ENCODE data around the gene TTC17. TPM values are rescaled to one million over a fixed set of nuclear protein-coding genes. Genes with fewer than 3 reads are reported as not detected.

Gene TTC17
- total RNA-seq, 1 experiment from 2014 or later: 175 TPM

DNA sequence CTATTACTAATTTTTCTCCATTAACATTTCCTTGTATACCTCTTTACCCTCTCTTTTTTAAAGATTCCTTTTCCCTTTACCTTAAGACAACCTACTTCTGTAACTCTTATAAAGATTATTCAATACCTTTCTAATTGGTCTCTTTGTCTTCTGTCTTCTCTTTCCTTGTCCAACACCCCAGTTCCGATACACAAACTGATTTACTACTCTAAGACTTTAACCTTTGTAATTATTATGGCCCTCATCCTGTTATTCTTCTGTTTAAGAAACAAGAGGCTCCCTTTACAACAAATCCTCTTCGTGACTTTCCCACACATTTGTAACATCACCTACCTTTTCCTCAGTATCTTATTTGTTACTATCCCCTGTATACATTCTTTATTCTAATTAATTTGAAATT, 81.8 kb downstream of the TTC17 start:
- no TSS peak for BruUV-seq (replicated peaks)
- H3K4me3 ChIP-seq (ENCODE audit: low read depth, low read length, poor library complexity, severe bottlenecking): no peak overlapping the region
- peaks cover 64% of the 10 kb centered on the region for H3K36me3 ChIP-seq (ENCODE audit: insufficient read depth, low read length, poor library complexity, severe bottlenecking)
- no peaks in the 10 kb centered on the region for H3K27me3 ChIP-seq (replicated peaks; ENCODE audit: insufficient read depth, low read depth, low read length, poor library complexity)
- no peak for DNase-seq (ENCODE audit: low spot score)
- ChIA-PET POLR2A (ENCODE audit: low non-redundant PET) (no interaction called here), CTCF (no interaction called here)
- H3K4me1 ChIP-seq (ENCODE audit: insufficient read depth, low read length, poor library complexity, severe bottlenecking): no peaks in the 10 kb centered on the region
- intact Hi-C loops (cut with micrococcal nuclease; ENCODE audit: unreplicated experiment): no loop called here
- H3K27ac ChIP-seq (ENCODE audit: low read depth, low read length, poor library complexity, severe bottlenecking): no peak overlapping the region
- H3K9me3 ChIP-seq (ENCODE audit: low read depth, low read length, poor library complexity, severe bottlenecking): no peaks in the 10 kb centered on the region
- TF ChIP-seq, protein P1, sequence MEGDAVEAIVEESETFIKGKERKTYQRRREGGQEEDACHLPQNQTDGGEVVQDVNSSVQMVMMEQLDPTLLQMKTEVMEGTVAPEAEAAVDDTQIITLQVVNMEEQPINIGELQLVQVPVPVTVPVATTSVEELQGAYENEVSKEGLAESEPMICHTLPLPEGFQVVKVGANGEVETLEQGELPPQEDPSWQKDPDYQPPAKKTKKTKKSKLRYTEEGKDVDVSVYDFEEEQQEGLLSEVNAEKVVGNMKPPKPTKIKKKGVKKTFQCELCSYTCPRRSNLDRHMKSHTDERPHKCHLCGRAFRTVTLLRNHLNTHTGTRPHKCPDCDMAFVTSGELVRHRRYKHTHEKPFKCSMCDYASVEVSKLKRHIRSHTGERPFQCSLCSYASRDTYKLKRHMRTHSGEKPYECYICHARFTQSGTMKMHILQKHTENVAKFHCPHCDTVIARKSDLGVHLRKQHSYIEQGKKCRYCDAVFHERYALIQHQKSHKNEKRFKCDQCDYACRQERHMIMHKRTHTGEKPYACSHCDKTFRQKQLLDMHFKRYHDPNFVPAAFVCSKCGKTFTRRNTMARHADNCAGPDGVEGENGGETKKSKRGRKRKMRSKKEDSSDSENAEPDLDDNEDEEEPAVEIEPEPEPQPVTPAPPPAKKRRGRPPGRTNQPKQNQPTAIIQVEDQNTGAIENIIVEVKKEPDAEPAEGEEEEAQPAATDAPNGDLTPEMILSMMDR (conservative IDR thresholded peaks at IDR 0.05; ENCODE audit: low read depth, low read length): no peak
- no peak for TF ChIP-seq EZH2 (IDR thresholded peaks at IDR 0.05; ENCODE audit: borderline replicate concordance, low read depth, low read length, poor library complexity, severe bottlenecking)

DNA sequence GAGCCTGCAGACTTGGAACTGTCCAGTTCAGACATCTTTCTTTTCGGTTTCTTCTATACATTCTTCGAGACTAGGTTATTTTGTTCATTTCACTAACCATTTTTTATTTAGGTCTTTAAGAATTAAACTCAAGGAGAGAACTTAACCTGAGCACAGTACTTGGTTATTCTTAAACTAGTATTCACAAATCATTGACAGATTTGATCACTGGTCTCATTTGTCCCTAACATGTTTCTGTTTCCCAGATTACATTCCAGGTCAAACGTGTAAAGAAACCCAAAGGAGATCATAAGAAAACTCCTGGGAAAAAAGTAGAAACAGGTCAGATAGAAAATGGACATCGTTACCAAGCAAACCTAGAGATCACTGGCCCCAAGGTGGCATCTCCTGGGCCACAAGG, 85.1 kb downstream of the TTC17 start:
- no peaks in the 10 kb centered on the region for H3K4me1 ChIP-seq (ENCODE audit: insufficient read depth, low read length, poor library complexity, severe bottlenecking)
- TF ChIP-seq, protein P1 (conservative IDR thresholded peaks at IDR 0.05; ENCODE audit: low read depth, low read length): no peak
- TF ChIP-seq EZH2 (IDR thresholded peaks at IDR 0.05; ENCODE audit: borderline replicate concordance, low read depth, low read length, poor library complexity, severe bottlenecking): no peak
- intact Hi-C loops (cut with micrococcal nuclease; ENCODE audit: unreplicated experiment): no loop called here
- POLR2A ChIA-PET (ENCODE audit: low non-redundant PET): no interaction called here
- DNase-seq (ENCODE audit: low spot score): no peak
- H3K9me3 ChIP-seq (ENCODE audit: low read depth, low read length, poor library complexity, severe bottlenecking): no peaks in the 10 kb centered on the region
- peaks cover 81% of the 10 kb centered on the region for H3K36me3 ChIP-seq (ENCODE audit: insufficient read depth, low read length, poor library complexity, severe bottlenecking)
- H3K4me3 ChIP-seq (ENCODE audit: low read depth, low read length, poor library complexity, severe bottlenecking): no peak overlapping the region
- BruUV-seq (replicated peaks): no TSS peak
- no peak overlapping the region for H3K27ac ChIP-seq (ENCODE audit: low read depth, low read length, poor library complexity, severe bottlenecking)
- no peaks in the 10 kb centered on the region for H3K27me3 ChIP-seq (replicated peaks; ENCODE audit: insufficient read depth, low read depth, low read length, poor library complexity)
- CTCF ChIA-PET: no interaction called here

DNA sequence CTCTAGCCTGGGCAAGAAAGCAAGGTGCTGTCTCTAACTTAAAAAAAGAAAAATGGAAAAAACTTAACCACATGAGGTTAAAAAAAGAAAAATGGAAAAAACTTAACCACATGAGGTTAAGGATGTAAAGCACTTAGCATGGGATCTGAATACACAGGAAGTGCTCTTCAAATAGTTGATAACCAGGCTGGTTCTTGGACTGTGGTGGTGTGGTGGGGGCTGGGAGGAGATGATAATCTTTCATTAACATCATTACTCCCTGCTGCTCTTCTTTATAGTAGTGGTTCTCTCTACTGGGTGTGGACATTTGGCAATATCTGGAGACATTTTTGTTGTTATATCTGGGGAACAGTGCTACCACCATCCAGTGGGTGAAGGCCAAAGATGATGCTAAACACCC, 88.4 kb downstream of the TTC17 start:
- ChIA-PET POLR2A (ENCODE audit: low non-redundant PET) (no interaction called here), CTCF (no interaction called here)
- DNase-seq (ENCODE audit: low spot score): no peak
- no peak for TF ChIP-seq EZH2 (IDR thresholded peaks at IDR 0.05; ENCODE audit: borderline replicate concordance, low read depth, low read length, poor library complexity, severe bottlenecking)
- TF ChIP-seq, protein P1 (conservative IDR thresholded peaks at IDR 0.05; ENCODE audit: low read depth, low read length): no peak
- Histone ChIP-seq H3K36me3 (ENCODE audit: insufficient read depth, low read length, poor library complexity, severe bottlenecking) (peaks cover 93% of the 10 kb centered on the region), H3K4me1 (ENCODE audit: insufficient read depth, low read length, poor library complexity, severe bottlenecking) (no peaks in the 10 kb centered on the region), H3K4me3 (ENCODE audit: low read depth, low read length, poor library complexity, severe bottlenecking) (no peak overlapping the region), H3K27me3 (replicated peaks; ENCODE audit: insufficient read depth, low read depth, low read length, poor library complexity) (no peaks in the 10 kb centered on the region), H3K27ac (ENCODE audit: low read depth, low read length, poor library complexity, severe bottlenecking) (no peak overlapping the region), H3K9me3 (ENCODE audit: low read depth, low read length, poor library complexity, severe bottlenecking) (no peaks in the 10 kb centered on the region)
- BruUV-seq (replicated peaks): no TSS peak
- intact Hi-C loops (cut with micrococcal nuclease; ENCODE audit: unreplicated experiment): no loop called here

Measured in A673 (cell line).